ENCODE measurements around the gene PKP4.

- no peak for TF ChIP-seq ZFP1 (CRISPR knock-in tag; IDR thresholded peaks at IDR 0.05)
- no peak for TF ChIP-seq ZNF785 (CRISPR knock-in tag; IDR thresholded peaks at IDR 0.05)
- TF ChIP-seq CTCF (IDR thresholded peaks at IDR 0.05 in 2 of 3, conservative IDR thresholded peaks at IDR 0.05 in 1 of 3; ENCODE audit: insufficient read depth in 2 of 3, low read depth in 1 of 3, low read length in 3 of 3) = no peak
- TF ChIP-seq MAX (CRISPR knock-in tag; IDR thresholded peaks at IDR 0.05) = no peak
- no peak for TF ChIP-seq TEAD4 (IDR thresholded peaks at IDR 0.05; ENCODE audit: low read length)
- TF ChIP-seq TEAD4 (CRISPR knock-in tag; IDR thresholded peaks at IDR 0.05; ENCODE audit: borderline replicate concordance) = no peak
- TF ChIP-seq RBM34 (IDR thresholded peaks at IDR 0.05; ENCODE audit: borderline replicate concordance, insufficient read depth, low read length) = no peak
- TF ChIP-seq ARID3A (IDR thresholded peaks at IDR 0.05; ENCODE audit: borderline replicate concordance, low read depth, low read length) = no peak
- TF ChIP-seq POLR2A (conservative IDR thresholded peaks at IDR 0.05) = no peak
These were observed 179.3 kb downstream of the PKP4 start for GRCh38 chr2:158635961-158636601.
